OCI-LY7 (cell line): ENCODE results near the gene NCR1. TPM values are rescaled to one million over a fixed set of nuclear protein-coding genes. Genes with fewer than 3 reads are reported as not detected.
"Not testable (repeated sequence)": the region's sequence is repeated elsewhere in the genome, so short reads cannot be mapped to it uniquely, and the experiment has no call there.

Source experiments
- BruUV-seq: library from RNA; stranded (reverse); fragments of 400-500 nt; replicated peaks from 2 replicates; lab custom pipeline; 2021; lab: Mats Ljungman, UMichigan
- CTCF ChIA-PET: fragments of 300-600 bp; sonication (Branson Sonifier 250); formaldehyde crosslinking; loops from one replicate; lab custom pipeline; 2022; ENCODE audit warnings: antibody characterized with exemption; ENCODE audit not compliant: unreplicated experiment; lab: Charles Lee
- POLR2A ChIA-PET: fragments of 300-600 bp; sonication (Branson Sonifier 250); formaldehyde crosslinking; loops from one replicate; lab custom pipeline; 2022; ENCODE audit warnings: antibody characterized with exemption; lab: Charles Lee
- DNase-seq: peaks from one replicate; pipeline ENCODE4 v3.0.0-alpha.2; 2015; ENCODE audit warnings: low spot score
- H2AFZ ChIP-seq: fragments of 200-600 bp; sonication (generic), shearing (Covaris generic); 2 replicates; pipeline ENCODE4 v1.6.1; 2014; ENCODE audit warnings: mild to moderate bottlenecking, antibody characterized with exemption, low read length, moderate library complexity
- H3K27ac ChIP-seq: fragments of 200-600 bp; sonication (generic); 2 replicates; pipeline ENCODE4 v1.5.1; 2014; ENCODE audit warnings: mixed run types, low read depth, mild to moderate bottlenecking, moderate library complexity, low read length, inconsistent platforms; ENCODE audit not compliant: poor library complexity, severe bottlenecking
- H3K36me3 ChIP-seq: fragments of 200-600 bp; sonication (generic); 2 replicates; pipeline ENCODE4 v1.6.1; 2014; ENCODE audit warnings: mild to moderate bottlenecking, antibody characterized with exemption, low read length, moderate library complexity, mixed read lengths; ENCODE audit not compliant: insufficient read depth
- H3K4me1 ChIP-seq: fragments of 200-600 bp; sonication (generic); 2 replicates; pipeline ENCODE4 v1.5.1; 2014; ENCODE audit warnings: mild to moderate bottlenecking, low read length; ENCODE audit not compliant: insufficient read depth, poor library complexity, severe bottlenecking
- H3K4me2 ChIP-seq: fragments of 200-600 bp; sonication (generic); 2 replicates; pipeline ENCODE4 v1.6.1; 2014; ENCODE audit warnings: mild to moderate bottlenecking, low read length
- H3K4me3 ChIP-seq: fragments of 200-600 bp; sonication (generic); 2 replicates; pipeline ENCODE4 v1.5.1; 2014; ENCODE audit warnings: mild to moderate bottlenecking, low read depth, low read length; ENCODE audit not compliant: poor library complexity, severe bottlenecking
- H3K79me2 ChIP-seq: fragments of 200-600 bp; sonication (generic); 2 replicates; pipeline ENCODE4 v1.6.1; 2016; ENCODE audit warnings: low read depth, mild to moderate bottlenecking, low read length, moderate library complexity, mixed read lengths; ENCODE audit not compliant: insufficient read depth
- H3K9me2 ChIP-seq: fragments of 200-600 bp; sonication (generic); 2 replicates; pipeline ENCODE4 v1.6.1; 2016; ENCODE audit warnings: mild to moderate bottlenecking, low read length, mixed read lengths; ENCODE audit not compliant: insufficient read depth
- H3K9me3 ChIP-seq: fragments of 200-600 bp; sonication (generic); 2 replicates; pipeline ENCODE4 v1.6.1; 2014; ENCODE audit warnings: mild to moderate bottlenecking, mixed run types, low read length, mixed read lengths
- H4K20me1 ChIP-seq: fragments of 200-600 bp; sonication (generic); 2 replicates; pipeline ENCODE4 v1.6.1; 2014; ENCODE audit warnings: mild to moderate bottlenecking, antibody characterized with exemption, low read length, moderate library complexity, mixed read lengths; ENCODE audit not compliant: insufficient read depth
- CTCF ChIP-seq: fragments of 200-600 bp; sonication (generic); conservative IDR thresholded peaks from 2 replicates; pipeline ENCODE4 v1.5.1; 2014; ENCODE audit warnings: mild to moderate bottlenecking, antibody characterized with exemption, low read length, moderate library complexity, mixed read lengths
- EZH2phosphoT487 ChIP-seq: fragments of 200-600 bp; sonication (generic); IDR thresholded peaks from 2 replicates; pipeline ENCODE4 v1.6.1; 2018; ENCODE audit warnings: low read depth, borderline replicate concordance, mild to moderate bottlenecking, mixed run types, antibody characterized with exemption, low read length, moderate library complexity, mixed read lengths
- intact Hi-C: fragments of 100-400 bp; cut with micrococcal nuclease; formaldehyde crosslinking; loops from one replicate; pipeline ENCODE4 v1.10.0; 2022; ENCODE audit not compliant: unreplicated experiment
- total RNA-seq, 2 experiments: library from RNA; depleted of rRNA in 1 of 2; stranded (reverse); fragments of >200 nt in 1 of 2; shearing (Covaris generic) in 1 of 2; gene quantifications; 2 replicates each; pipeline ENCODE4 v1.2.3, GENCODE V29; 2014 to 2022

Gene NCR1
- total RNA-seq, 2 experiments from 2014 or later, result not detected

DNA sequence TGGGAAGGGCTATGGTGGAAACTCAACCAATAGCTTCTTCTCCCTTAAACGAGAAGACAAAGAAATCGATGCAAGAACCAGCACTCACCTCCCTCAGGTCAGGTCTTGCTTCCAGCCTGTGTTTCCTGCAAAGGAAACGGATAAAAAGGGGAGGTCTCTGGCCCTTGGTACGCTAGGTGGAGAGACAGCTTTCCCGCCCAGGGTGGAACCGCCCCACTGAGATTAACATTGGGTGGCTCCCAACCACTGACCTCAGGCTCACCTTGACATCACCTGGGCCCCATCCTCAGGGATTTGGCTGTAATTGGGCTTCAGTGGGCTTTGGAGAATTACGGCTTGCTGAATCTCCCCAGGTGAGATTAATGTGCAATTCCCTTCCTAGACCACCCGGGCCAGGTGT, 41.4 kb downstream of the NCR1 start, which contains the start of gene NLRP7:
TSS of gene NLRP7 (minus strand) at position 150 of the 400 bp plus-strand sequence.
- ChIA-PET CTCF (no interaction called here), POLR2A (no interaction called here)
- no TSS peak for BruUV-seq
- no peaks in the 10 kb centered on the region for H4K20me1 ChIP-seq
- no peak within 1 kb of the TSS for H3K27ac ChIP-seq
- H3K4me3 ChIP-seq, result no peak within 1 kb of the TSS
- no peak within 1 kb of the TSS for H2AFZ ChIP-seq
- no peaks in the 10 kb centered on the region for H3K9me2 ChIP-seq
- no peak within 1 kb of the TSS for H3K4me2 ChIP-seq
- no peaks in the 10 kb centered on the region for H3K79me2 ChIP-seq
- intact Hi-C loops, result no loop called here
- H3K4me1 ChIP-seq, result peaks cover 35% of the 10 kb centered on the region
- TF ChIP-seq CTCF, result no peak
- DNase-seq, result no peak
- no peaks in the 10 kb centered on the region for H3K9me3 ChIP-seq
- H3K36me3 ChIP-seq, result no peaks in the 10 kb centered on the region

DNA sequence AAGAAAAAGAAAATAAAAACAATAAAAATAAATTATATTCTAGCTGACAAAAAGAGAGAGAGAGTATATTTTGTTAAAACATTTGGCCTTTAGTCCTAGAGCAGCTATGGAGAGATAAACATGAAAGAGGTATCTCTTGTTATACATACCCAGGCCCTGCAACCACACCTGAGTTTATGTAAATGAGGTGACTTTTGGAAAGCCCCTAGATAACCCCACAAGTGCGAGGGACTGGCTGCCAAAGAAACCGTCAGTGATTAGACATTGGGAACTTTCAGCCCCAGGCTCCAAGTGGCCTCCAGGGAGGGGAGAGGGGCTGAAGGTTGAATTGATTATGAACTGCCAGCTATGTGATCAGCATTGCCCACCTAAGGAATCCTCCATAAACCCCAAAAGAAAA, 43.5 kb downstream of the NCR1 start:
- intact Hi-C loops, result no loop called here
- Histone ChIP-seq H2AFZ (no peak overlapping the region), H3K36me3 (no peaks in the 10 kb centered on the region), H3K27ac (no peak overlapping the region), H3K4me2 (peak overlapping the region; percentile 35), H3K4me3 (no peak overlapping the region), H4K20me1 (no peaks in the 10 kb centered on the region), H3K9me2 (no peaks in the 10 kb centered on the region), H3K4me1 (peaks cover 32% of the 10 kb centered on the region), H3K9me3 (no peaks in the 10 kb centered on the region), H3K79me2 (no peaks in the 10 kb centered on the region)
- no TSS peak for BruUV-seq
- ChIA-PET CTCF (no interaction called here), POLR2A (no interaction called here)
- TF ChIP-seq CTCF (no peak), EZH2phosphoT487 (no peak)
- no peak for DNase-seq

GRCh38 chr19:54950580-54950979, 44.6 kb downstream of the NCR1 start:
- Histone ChIP-seq H3K4me1 (peaks cover 29% of the 10 kb centered on the region), H3K4me2 (peak overlapping the region; percentile 62), H2AFZ (peak overlapping the region; percentile 97; the same call in 1 of the 2 replicates), H3K27ac (peak overlapping the region; percentile 53)
- H3K36me3 ChIP-seq, H3K4me3 ChIP-seq, H4K20me1 ChIP-seq, CTCF ChIA-PET, H3K9me3 ChIP-seq, H3K79me2 ChIP-seq, BruUV-seq, intact Hi-C loops, H3K9me2 ChIP-seq, POLR2A ChIA-PET: not testable (repeated sequence)
- peak; percentile 36 for DNase-seq
